K562 (cell line): ENCODE measurements around the gene RTF2. TPM values are rescaled to one million over a fixed set of nuclear protein-coding genes. Genes with fewer than 3 reads are reported as not detected.
A peak's percentile ranks its signal among the peaks of the same experiment; 100 is the strongest.

ENCODE experiments used
- CHD4 ChIP-seq: fragments of 200-600 bp; sonication (generic); IDR thresholded peaks from 3 replicates; pipeline ENCODE4 v1.6.1; 2012; ENCODE audit warnings: low read depth, mild to moderate bottlenecking, mixed read lengths, low read length, inconsistent platforms; ENCODE audit not compliant: insufficient read depth, insufficient replicate concordance, poor library complexity, severe bottlenecking
- CTBP1 ChIP-seq: fragments of 450-650 bp; IDR thresholded peaks from 2 replicates; pipeline ENCODE4 v1.6.1; 2016; ENCODE audit warnings: borderline replicate concordance
- ELF4 ChIP-seq: fragments of 450-650 bp; formaldehyde crosslinking; IDR thresholded peaks from 2 replicates; pipeline ENCODE4 v1.4.0; 2022; ENCODE audit warnings: missing genetic modification characterization
- ETS2 ChIP-seq: IDR thresholded peaks from 2 replicates; pipeline ENCODE4 v1.6.1; 2016; ENCODE audit warnings: borderline replicate concordance, missing genetic modification characterization, mild to moderate bottlenecking, moderate library complexity, missing compliant biosample characterization; ENCODE audit not compliant: poor library complexity, severe bottlenecking
- FOXA1 ChIP-seq: fragments of 450-650 bp; IDR thresholded peaks from 2 replicates; pipeline ENCODE4 v1.6.1; 2016; ENCODE audit warnings: mild to moderate bottlenecking, borderline replicate concordance
- FOXK2 ChIP-seq, 2 experiments: fragments of 450-650 bp; IDR thresholded peaks in 1 of 2; conservative IDR thresholded peaks in 1 of 2; 2 replicates each; pipeline ENCODE4 v1.6.1; 2016; ENCODE audit warnings: low read depth in 2 of 2, mild to moderate bottlenecking in 1 of 2
- HDAC6 ChIP-seq: IDR thresholded peaks from 2 replicates; pipeline ENCODE4 v1.6.1; 2012; ENCODE audit warnings: low read depth, mild to moderate bottlenecking, control low read depth, inconsistent platforms, low read length, moderate library complexity
- HNRNPLL ChIP-seq: fragments of 200-400 bp; formaldehyde crosslinking; IDR thresholded peaks from 2 replicates; pipeline ENCODE4 v1.6.1; 2017; ENCODE audit warnings: low read length, low read depth, mild to moderate bottlenecking; ENCODE audit not compliant: poor library complexity, severe bottlenecking
- MYBL2 ChIP-seq, 2 experiments: fragments of 450-650 bp in 1 of 2; sonication (generic) in 1 of 2; formaldehyde crosslinking in 1 of 2; IDR thresholded peaks; 2 replicates each; pipeline versions ENCODE4 v1.6.1 to v1.8.1; 2017 to 2022; ENCODE audit warnings: borderline replicate concordance in 1 of 2, inconsistent platforms in 1 of 2, low read depth in 1 of 2, mild to moderate bottlenecking in 1 of 2, missing genetic modification reagents in 1 of 2, moderate library complexity in 1 of 2
- PHF8 ChIP-seq: fragments of 200-600 bp; sonication (generic); IDR thresholded peaks from 2 replicates; pipeline ENCODE4 v1.6.1; 2012; ENCODE audit warnings: mixed run types, mild to moderate bottlenecking, inconsistent platforms, low read length, moderate library complexity, borderline replicate concordance
- RNF2 ChIP-seq: sonication (generic); IDR thresholded peaks from 2 replicates; pipeline ENCODE4 v1.6.1; 2016
- SMARCA4 ChIP-seq: fragments of 450-650 bp; IDR thresholded peaks from 2 replicates; pipeline ENCODE4 v1.6.1; 2016
- SMARCE1 ChIP-seq: fragments of 450-650 bp; IDR thresholded peaks from 2 replicates; pipeline ENCODE4 v1.7.1; 2016; ENCODE audit warnings: mild to moderate bottlenecking
- THRAP3 ChIP-seq: fragments of 450-650 bp; IDR thresholded peaks from 2 replicates; pipeline ENCODE4 v1.6.1; 2016; ENCODE audit warnings: mild to moderate bottlenecking, inconsistent platforms, borderline replicate concordance
- TRIM28 ChIP-seq: fragments of 450-650 bp; IDR thresholded peaks from 2 replicates; pipeline ENCODE4 v1.6.1; 2017
- ZBTB1 ChIP-seq: sonication (generic); formaldehyde crosslinking; IDR thresholded peaks from 2 replicates; pipeline ENCODE4 v1.8.1; 2023; ENCODE audit warnings: missing genetic modification reagents, low read depth, mild to moderate bottlenecking, borderline replicate concordance
- ZNF124 ChIP-seq: sonication (generic); formaldehyde crosslinking; IDR thresholded peaks from 2 replicates; pipeline ENCODE4 v1.8.1; 2022; ENCODE audit warnings: missing genetic modification reagents
- ZNF140 ChIP-seq: fragments of 250-450 bp; sonication (Bioruptor Pico); IDR thresholded peaks from 2 replicates; pipeline ENCODE4 v1.8.0; 2021; ENCODE audit warnings: moderate library complexity, mild to moderate bottlenecking, inconsistent platforms
- ZNF3 ChIP-seq: fragments of 250-450 bp; sonication (Bioruptor Pico); IDR thresholded peaks from 2 replicates; pipeline ENCODE4 v1.5.0; 2021; ENCODE audit warnings: mild to moderate bottlenecking, moderate library complexity
- ZNF778 ChIP-seq: fragments of 450-650 bp; formaldehyde crosslinking; IDR thresholded peaks from 2 replicates; pipeline ENCODE4 v1.4.0; 2020; ENCODE audit warnings: mild to moderate bottlenecking, moderate library complexity
- ZNF780A ChIP-seq: fragments of 250-450 bp; sonication (Bioruptor Pico); IDR thresholded peaks from 2 replicates; pipeline ENCODE4 v1.5.0; 2021; ENCODE audit warnings: mild to moderate bottlenecking
- polyA plus RNA-seq, 8 experiments: library from polyadenylated mRNA; depleted of rRNA in 4 of 8; stranded (reverse) in 5 of 8; unstranded in 3 of 8; fragments of >200 nt; fragmentation: Nextera tagmentation in 2 of 8; fragmentation: Illumina TruSeq in 1 of 8; extraction: Ambion mirVana in 2 of 8; extraction: Trizol in 1 of 8; gene quantifications; 2 replicates each; pipeline versions ENCODE4 v1.2.1 to v1.2.3, GENCODE V29; 2011 to 2014; ENCODE audit warnings: inconsistent platforms in 1 of 8, missing spikeins in 1 of 8
- total RNA-seq, 7 experiments: library from RNA; depleted of rRNA in 6 of 7; stranded (reverse); fragments of >200 nt in 6 of 7; fragmentation: Illumina TruSeq in 2 of 7; extraction: Trizol in 2 of 7; gene quantifications; 2 replicates each; pipeline versions ENCODE4 v1.2.1 to v1.2.3, GENCODE V29; 2011 to 2021; ENCODE audit warnings: low replicate concordance in 1 of 7
- TF ChIP-seq, protein P1 (sequence below), 2 experiments: fragments of 450-650 bp; conservative IDR thresholded peaks; 2 replicates each; pipeline ENCODE4 v1.6.1; 2017; ENCODE audit warnings: mild to moderate bottlenecking in 2 of 2, moderate library complexity in 2 of 2
- TF ChIP-seq, protein P2 (sequence below), 2 experiments: fragments of 450-650 bp in 1 of 2; sonication (generic) in 1 of 2; formaldehyde crosslinking in 1 of 2; IDR thresholded peaks in 1 of 2; conservative IDR thresholded peaks in 1 of 2; 2 replicates each; pipeline versions ENCODE4 v1.6.1 to v1.8.1; 2016 to 2023; ENCODE audit warnings: mild to moderate bottlenecking in 2 of 2, moderate library complexity in 2 of 2, inconsistent platforms in 1 of 2, missing genetic modification reagents in 1 of 2
- TF ChIP-seq, protein P3 (sequence below): fragments of 250-450 bp; sonication (Bioruptor Pico); IDR thresholded peaks from 2 replicates; pipeline ENCODE4 v1.5.0; 2022; ENCODE audit warnings: mild to moderate bottlenecking

Gene RTF2
- total and polyA plus RNA-seq, 9 of the 15 experiments (the other 6 are each of a cell fraction or from before 2014, with no cell fraction given), result 67.0 to 177 (median 84.9) TPM

DNA sequence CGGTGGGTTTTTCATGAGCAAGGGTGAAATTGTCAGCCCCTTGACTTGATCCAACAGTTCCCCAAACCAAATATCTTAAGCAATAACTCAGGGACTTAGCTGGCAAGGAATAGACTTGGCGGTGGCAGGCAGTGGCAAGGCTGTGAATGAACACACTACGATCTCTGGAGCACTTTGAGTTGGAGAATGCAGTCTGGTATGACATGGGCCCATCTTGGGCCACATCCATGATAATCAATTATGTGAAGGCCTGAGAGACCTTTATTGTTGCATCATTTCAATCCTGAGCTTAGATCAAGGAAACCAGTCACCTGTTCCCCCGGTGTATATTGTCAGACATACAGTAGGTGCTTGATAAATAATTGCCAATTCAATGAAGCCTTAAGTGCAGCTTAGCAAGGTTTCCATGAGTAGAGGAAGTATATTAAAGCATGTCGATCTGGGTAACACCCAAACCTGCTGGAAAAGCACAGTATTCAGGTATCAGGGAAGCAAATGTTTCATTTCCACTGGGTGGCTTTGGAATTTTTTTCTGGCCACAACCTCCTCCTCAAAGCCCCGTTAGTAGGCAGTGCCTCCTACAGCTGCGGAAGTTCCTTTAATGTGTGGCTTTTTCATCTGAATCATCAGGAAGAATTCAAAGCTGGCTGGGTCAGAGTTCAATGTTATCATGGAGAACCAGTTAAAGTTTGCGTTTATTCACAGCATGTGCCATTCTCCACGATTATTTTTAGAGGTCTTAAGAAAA is 46.2 kb upstream of the RTF2 start (continued):
- TF ChIP-seq MYBL2 (IDR thresholded peaks at IDR 0.05; ENCODE audit: low read depth) (no peak), MYBL2 (CRISPR knock-in tag; IDR thresholded peaks at IDR 0.05; ENCODE audit: borderline replicate concordance) (no peak), FOXK2 (conservative IDR thresholded peaks at IDR 0.05 in 1 of 2, IDR thresholded peaks at IDR 0.05 in 1 of 2; ENCODE audit: low read depth in 2 of 2) (no peak), ELF4 (no peak), CHD4 (no peak), CTBP1 (no peak), ZNF124 (CRISPR knock-in tag) (no peak), ZNF3 (no peak), HNRNPLL (no peak), ZNF140 (CRISPR knock-in tag) (no peak), THRAP3 (no peak), ETS2 (no peak), ZNF778 (CRISPR knock-in tag) (no peak), ZBTB1 (no peak), PHF8 (no peak), HDAC6 (no peak), ZNF780A (no peak), FOXA1 (no peak), SMARCE1 (peak; percentile 79), RNF2 (no peak), TRIM28 (no peak), SMARCA4 (peak; percentile 72)
- TF ChIP-seq, protein P1, sequence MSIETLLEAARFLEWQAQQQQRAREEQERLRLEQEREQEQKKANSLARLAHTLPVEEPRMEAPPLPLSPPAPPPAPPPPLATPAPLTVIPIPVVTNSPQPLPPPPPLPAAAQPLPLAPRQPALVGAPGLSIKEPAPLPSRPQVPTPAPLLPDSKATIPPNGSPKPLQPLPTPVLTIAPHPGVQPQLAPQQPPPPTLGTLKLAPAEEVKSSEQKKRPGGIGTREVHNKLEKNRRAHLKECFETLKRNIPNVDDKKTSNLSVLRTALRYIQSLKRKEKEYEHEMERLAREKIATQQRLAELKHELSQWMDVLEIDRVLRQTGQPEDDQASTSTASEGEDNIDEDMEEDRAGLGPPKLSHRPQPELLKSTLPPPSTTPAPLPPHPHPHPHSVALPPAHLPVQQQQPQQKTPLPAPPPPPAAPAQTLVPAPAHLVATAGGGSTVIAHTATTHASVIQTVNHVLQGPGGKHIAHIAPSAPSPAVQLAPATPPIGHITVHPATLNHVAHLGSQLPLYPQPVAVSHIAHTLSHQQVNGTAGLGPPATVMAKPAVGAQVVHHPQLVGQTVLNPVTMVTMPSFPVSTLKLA (conservative IDR thresholded peaks at IDR 0.05), result peak in 1 of 2 experiments; percentile 49; a peak in 2 of 4 replicates
- TF ChIP-seq, protein P2, sequence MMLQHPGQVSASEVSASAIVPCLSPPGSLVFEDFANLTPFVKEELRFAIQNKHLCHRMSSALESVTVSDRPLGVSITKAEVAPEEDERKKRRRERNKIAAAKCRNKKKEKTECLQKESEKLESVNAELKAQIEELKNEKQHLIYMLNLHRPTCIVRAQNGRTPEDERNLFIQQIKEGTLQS (IDR thresholded peaks at IDR 0.05), result peak; percentile 64
- TF ChIP-seq, protein P2 (CRISPR knock-in tag; conservative IDR thresholded peaks at IDR 0.05), result no peak
- TF ChIP-seq, protein P3, sequence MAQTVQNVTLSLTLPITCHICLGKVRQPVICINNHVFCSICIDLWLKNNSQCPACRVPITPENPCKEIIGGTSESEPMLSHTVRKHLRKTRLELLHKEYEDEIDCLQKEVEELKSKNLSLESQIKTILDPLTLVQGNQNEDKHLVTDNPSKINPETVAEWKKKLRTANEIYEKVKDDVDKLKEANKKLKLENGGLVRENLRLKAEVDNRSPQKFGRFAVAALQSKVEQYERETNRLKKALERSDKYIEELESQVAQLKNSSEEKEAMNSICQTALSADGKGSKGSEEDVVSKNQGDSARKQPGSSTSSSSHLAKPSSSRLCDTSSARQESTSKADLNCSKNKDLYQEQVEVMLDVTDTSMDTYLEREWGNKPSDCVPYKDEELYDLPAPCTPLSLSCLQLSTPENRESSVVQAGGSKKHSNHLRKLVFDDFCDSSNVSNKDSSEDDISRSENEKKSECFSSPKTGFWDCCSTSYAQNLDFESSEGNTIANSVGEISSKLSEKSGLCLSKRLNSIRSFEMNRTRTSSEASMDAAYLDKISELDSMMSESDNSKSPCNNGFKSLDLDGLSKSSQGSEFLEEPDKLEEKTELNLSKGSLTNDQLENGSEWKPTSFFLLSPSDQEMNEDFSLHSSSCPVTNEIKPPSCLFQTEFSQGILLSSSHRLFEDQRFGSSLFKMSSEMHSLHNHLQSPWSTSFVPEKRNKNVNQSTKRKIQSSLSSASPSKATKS (CRISPR knock-in tag), result no peak
